Fibroblast of skin of left quadriceps (primary cell): Measurements from ENCODE around the gene B9D2.
"Not testable (repeated sequence)": the region's sequence is repeated elsewhere in the genome, so short reads cannot be mapped to it uniquely, and the experiment has no call there.

Experiments
- DNase-seq, 2 experiments: peaks; one replicate each; pipeline ENCODE4 v3.0.0-alpha.2; 2013; ENCODE audit warnings: low read depth in 2 of 2

B9D2 gene

GRCh38 chr19:41391618-41392017, 27.7 kb upstream of the B9D2 start:
- DNase-seq: no peak

GRCh38 chr19:41386442-41386841, 22.5 kb upstream of the B9D2 start:
- DNase-seq: no peak

DNA sequence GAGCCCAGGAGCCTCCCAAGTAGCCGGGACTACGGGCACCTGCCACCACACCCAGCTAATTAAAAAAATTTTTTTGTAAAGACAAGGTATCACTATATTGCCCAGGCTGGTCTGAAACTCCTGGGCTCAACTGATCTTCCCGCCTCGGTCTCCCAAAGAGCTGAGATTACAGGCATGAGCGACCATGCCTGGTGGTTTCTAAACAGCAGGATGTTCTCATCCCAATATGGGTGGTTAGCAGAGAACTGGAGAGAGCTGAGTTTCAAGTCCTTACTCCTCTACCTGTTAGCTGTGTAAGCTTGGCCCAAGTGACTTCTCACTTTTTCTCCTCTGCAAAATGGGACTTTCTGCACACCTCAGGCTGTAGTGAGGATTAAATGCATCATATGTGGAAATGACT, 20.4 kb upstream of the B9D2 start:
- DNase-seq: no peak

DNA sequence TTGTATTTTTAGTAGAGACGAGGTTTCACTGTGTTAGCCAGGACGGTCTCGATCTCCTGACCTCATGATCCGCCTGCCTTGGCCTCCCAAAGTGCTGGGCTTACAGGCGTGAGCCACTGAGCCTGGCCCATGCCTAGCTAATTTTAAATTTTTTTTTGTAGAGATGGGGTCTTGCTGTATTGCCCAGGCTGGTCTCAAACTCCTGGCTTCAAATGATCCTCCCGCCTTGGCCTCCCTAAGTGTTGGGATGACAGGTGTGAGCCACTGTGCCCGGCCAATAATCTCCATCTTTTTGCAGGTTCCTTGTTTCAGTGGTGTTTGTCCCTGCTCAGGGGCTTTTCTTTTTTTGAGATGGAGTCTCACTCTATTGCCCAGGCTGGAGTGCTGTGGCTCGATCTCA, 17.6 kb upstream of the B9D2 start:
- DNase-seq: not testable (repeated sequence)

DNA sequence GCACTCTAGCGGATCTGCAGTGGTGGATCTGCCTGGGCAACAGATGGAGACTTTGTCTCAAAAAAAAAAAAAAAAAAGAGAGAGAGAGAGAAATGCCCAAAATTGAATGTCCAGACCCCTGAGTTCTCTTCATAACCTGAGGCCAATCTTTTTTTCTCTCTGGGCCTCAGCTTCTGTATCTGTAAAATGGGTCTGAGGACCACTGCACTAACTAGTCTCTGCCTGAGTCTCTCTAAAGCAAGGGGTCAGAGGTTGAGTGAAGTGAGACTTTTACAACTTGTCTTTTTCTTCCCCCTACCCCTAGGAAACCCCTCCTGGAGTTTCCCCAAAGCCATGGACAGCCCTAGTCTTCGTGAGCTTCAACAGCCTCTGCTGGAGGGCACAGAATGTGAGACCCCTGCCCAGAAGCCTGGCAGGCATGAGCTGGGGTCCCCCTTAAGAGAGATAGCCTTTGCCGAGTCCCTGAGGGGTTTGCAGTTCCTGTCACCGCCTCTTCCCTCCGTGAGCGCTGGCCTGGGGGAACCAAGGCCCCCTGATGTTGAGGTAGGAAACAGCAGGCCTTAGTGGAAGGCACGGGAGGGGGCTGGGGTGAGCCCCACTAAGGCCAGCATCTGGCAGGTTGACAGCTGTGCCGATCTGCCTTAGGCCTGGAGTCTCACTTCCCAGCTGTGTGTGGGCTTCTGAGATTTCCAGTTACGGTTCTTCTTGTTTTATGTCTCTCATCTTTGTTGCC, 14.2 kb upstream of the B9D2 start:
- no peak for DNase-seq

DNA sequence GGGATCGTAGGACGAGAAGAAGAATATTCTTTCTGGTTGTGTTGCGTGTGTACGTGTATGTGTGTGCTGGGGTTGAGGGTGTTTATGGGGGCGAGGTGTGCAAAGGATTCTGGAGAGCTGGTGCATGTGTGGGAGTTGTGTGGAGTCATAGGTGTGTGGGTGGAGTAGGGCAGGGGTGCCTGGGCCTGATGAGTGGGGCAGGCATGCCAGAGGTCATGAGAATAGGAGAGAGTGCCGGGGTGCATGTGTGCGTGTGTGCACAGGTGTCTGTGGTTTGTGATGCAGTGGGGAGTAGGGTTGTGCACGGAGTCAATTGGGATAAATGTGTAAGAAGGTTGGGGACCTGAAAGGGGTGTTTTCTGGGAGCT, 13.0 kb upstream of the B9D2 start:
- DNase-seq: no peak

GRCh38 chr19:41376241-41376997, 12.5 kb upstream of the B9D2 start, which contains the start of gene TMEM91:
TMEM91 (plus strand) TSS chr19:41376533; CDS start chr19:41378310, 1,777 bp downstream.
- no peak for DNase-seq

- peak; percentile 81 to 85 for DNase-seq
These were observed 10.0 kb upstream of the B9D2 start for GRCh38 chr19:41373993-41374392.

DNA sequence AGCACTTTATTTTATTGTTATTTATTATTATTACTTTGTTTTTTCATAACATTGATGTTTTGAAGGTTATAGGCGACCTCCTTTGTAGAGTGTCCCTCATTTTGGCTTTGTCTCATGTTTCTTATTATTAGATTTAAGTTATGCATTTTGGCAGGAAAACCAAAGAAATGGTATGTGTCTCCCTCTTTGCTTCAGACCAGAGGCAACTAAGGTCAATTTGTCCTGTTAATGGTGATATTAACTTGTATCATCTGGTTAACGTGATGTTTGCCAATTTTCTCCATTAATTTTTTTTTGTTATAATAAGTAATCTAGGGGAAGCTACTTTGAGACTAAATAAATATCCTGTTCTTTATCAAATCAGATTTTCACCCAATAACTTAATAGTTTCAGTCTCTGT, 8.6 kb upstream of the B9D2 start:
- no peak for DNase-seq

- no peak for DNase-seq
These were observed 7.6 kb upstream of the B9D2 start for GRCh38 chr19:41371541-41371940.

DNA sequence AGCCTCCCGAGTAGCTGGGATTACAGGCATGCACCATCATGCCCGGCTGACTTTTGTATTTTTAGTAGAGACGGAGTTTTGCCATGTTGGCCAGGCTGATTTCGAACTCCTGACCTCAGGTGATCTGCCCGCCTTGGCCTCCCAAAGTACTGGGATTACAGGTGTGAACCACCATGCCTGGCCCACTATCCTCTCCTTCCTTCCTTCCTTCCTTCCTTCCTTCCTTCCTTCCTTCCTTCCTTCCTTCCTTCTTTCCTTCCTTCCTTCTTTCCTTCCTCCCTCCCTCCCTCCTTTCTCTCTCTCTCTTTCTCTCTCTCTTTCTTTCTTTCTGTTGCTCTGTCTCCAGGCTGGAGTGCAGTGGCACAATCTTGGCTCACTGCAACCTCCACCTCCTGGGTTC, 7.2 kb upstream of the B9D2 start:
- DNase-seq: not testable (repeated sequence)

- DNase-seq: no peak
These were observed 5.8 kb upstream of the B9D2 start for GRCh38 chr19:41369769-41370168.

GRCh38 chr19:41367848-41368301, 3.9 kb upstream of the B9D2 start:
- DNase-seq: peak; percentile 84 to 85

DNA sequence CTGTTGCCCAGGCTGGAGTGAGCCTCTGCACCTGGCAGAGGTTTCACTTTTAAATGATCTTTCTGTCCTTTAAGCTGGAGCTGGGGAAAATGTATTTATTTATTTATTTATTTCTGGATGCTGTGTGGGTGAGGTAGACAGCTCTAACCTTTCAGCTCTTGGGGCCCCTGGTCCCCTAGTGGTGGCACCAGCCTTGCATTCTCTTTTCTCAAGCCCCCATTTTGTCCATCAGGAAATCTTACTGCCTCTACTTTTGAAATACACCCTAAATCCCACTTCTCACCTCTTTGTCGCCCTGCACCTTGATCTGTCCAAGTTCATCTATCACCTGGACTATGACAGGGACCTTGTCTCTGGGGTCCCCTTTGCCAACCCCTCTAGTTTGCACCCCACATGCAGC, 2.1 kb upstream of the B9D2 start:
- DNase-seq: no peak

GRCh38 chr19:41364524-41365391, 809 bp upstream of the B9D2 start:
- no peak for DNase-seq

- no peak for DNase-seq
These were observed 587 bp downstream of the B9D2 start for GRCh38 chr19:41363371-41363752.

- DNase-seq: no peak
These were observed 1.7 kb downstream of the B9D2 start for GRCh38 chr19:41362143-41362847.

DNA sequence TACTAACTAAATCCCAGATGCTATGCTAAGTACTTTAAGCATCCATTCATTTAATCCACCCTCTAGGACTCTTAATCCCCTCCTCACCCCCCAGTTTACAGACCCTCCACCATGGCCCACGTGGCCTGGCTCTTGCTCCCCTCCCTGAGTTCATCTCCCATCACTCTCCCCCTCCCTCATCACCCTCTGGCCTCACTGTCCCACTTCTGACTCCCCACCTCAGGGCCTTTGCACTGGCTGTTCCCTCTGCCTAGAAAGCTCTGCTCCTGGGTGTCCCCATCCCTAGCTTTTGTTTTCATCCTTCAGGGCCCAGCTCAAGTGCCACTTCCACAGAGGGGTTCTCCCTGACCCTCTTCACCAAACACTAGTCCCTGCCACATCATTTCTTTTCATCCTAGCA, 4.2 kb downstream of the B9D2 start:
- DNase-seq: no peak

DNA sequence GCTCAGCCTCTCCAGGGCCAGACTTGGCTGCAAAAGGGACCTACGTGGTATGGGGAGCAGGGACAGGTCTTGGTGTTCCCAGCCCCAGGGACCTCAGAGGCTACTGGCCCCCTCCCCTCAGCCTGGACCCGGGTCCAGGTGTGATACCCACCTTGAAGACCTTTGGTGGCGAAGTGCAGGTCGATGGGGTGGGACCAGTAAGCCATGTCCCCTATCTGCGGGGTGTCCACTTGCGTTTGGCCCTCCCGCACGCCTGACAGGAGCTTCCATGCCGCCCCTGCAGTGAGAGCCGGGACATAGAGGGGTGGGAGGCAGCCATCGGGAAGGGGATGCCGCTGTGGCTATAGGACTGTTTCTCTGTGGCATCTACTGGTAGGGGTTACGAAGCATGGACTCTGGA, 6.2 kb downstream of the B9D2 start:
- no peak for DNase-seq

DNA sequence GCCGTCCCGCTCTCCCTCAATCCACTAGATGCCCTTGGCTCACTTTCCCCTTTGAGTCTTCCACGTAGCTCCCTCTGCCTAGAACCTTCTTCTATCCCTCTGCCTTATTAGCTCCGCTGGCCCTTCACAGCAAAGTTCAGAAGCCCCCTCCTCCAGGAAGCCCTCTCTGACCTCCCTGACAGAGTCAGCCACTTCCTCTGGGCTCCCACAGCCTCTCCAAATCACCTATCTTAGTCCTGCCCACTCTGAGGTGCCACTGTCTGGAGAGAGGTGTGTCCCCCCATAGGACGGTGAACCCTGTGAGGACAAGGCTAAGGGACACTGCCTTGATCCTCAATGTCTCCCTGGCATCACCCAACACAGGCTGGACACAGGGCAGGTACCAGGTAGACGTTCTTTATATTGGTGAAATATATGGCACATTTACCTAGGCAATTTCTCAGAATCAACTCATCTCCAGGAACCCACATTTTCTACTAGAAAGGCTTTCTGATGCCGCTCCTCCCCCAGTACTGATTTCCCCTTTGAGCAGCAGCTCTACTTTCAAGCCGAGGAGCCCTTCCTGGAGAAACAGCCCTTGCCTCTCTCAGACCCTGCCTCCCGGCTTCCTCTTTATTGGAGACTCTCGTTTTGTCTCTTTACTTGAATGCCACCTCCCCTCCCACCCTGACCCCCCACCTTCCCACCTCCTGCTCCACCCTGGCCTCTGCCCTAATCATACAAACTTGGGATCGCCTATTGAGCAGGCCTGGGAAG, 6.8 kb downstream of the B9D2 start:
- no peak for DNase-seq

DNA sequence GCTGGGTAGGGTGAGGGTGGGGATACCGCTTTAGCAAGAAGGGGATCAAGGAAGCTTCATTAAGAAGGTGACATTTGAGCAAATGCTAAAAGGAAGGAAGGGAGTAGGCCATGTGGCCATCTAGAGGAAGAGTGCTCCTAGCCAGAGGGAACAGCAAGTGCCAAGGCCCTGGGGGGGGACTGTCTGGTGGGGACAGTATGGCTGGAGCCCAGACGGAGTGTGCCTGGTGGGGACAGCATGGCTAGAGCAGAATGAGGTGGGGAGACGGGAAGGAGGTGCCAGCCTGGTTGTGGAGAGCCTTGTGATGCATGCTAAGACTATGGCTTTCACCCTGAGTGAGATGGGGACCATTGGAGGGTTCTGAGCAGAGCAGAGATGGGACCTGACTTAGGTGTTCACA, 8.1 kb downstream of the B9D2 start:
- DNase-seq: no peak
